Hepatic stellate cell (primary cell): ENCODE results near the gene DLG2.

Experiments used
- DNase-seq: peaks from one replicate; pipeline ENCODE4 v3.0.0; 2011; ENCODE audit warnings: low spot score

Gene DLG2

GRCh38 chr11:83678831-83679584 is 1948.1 kb downstream of the DLG2 start:
- no peak for DNase-seq

DNA sequence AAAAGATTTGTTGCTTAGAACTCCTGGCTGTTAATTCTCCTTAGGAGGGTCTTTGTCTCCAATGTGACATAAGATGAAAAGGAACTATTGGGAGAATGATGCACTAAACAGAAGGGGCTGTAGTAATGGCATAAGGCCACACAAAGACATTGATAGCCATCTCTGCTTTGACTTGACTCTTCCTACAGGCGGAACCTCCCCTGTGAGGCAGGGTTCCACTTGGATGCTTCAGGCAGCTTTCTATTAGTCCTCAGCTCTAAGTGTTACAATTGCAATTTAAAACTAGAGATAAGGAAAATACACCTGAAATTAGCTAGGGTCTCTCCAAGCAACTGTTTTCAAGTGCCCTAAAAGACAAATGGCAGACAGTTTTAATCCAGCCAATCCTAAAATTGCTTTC is 1949.4 kb downstream of the DLG2 start:
- DNase-seq, result no peak

DNA sequence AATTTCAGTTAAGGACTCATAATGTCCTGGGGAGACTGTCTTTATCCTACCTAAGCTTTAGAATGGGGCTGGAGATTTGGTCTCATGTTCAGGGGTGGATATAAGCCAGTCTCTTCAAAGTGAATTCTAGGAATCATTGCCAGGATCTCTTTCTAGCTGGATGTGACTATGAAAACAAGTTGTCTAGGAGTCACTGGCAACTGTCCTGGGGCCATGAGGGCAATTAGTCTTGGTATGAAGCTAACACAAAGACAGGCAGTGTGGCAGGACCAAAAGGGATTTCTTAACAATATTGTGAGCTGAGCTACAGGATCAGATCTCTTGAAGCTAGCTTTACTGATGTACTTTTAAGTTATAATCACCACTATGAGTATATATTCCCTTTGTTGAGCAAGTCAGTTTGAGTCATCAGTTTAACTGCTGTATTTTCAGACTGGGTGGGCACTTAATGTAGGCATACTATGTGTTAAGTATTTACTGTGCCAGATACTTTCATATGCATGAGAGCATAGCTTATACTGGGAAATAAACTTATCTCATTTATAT is 1951.0 kb downstream of the DLG2 start:
- no peak for DNase-seq

- no peak for DNase-seq
Observed at GRCh38 chr11:83674102-83674896, 1952.8 kb downstream of the DLG2 start.

DNA sequence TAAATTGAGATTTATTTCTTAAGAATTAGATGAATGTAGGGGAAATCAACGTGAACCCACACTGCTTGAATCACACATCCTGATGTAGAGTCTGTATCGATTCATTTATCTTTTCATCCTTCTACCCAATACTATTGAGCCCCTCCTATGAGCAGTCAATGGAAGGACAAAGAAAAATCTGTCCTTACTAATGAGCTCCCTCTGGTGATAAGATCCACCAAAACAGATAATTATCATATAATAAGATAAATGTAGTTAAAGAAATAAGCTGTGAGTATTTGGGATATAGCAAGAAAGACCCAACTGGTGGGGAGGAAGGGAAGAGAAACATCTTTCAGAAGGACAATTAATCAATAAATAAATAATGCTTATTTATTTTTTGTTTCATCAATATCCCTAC is 1955.9 kb downstream of the DLG2 start:
- DNase-seq, result no peak

DNA sequence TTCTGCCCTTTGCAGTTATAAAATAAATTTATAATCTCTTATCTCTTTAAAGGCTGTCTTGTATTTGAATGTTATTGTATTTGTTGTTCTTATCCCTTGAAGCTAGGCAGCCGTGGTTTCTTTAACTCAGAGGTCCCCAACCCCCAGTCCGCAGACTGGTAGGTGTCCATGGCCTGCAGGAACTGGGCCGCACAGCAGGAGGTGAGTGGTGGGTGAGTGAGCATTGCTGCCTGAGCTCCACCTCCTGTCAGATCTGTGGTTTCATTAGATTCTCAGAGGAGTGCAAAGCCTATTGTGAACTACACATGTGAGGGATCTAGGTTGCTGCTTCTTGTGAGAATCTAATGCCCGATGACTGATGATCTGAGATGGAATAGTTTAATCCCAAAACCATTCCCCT is 1961.0 kb downstream of the DLG2 start:
- no peak for DNase-seq

DNA sequence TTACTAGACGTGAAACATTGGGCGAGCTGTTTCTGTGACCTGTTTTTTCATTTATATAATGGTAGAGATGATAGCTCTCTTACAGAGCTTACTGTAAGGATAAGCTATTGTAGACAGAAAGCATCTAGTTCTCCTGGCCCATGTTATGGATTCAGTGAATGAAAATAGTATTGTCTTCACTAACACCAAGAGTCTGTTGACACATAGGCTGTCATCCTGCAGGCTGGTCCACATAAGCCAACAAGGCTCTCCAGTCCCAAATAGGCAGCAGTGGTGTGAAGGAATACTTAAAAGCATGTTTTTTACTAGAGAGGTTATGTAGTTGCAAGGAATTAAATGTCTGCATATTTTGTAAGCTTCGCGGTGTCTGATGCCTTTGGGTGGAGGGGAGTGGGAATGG is 1963.2 kb downstream of the DLG2 start:
- no peak for DNase-seq

GRCh38 chr11:83663446-83663845 is 1963.7 kb downstream of the DLG2 start:
- DNase-seq, result no peak

GRCh38 chr11:83662494-83662893 is 1964.7 kb downstream of the DLG2 start:
- no peak for DNase-seq

- no peak for DNase-seq
Observed at GRCh38 chr11:83661491-83662350, 1965.4 kb downstream of the DLG2 start.

GRCh38 chr11:83659466-83659865 is 1967.7 kb downstream of the DLG2 start:
- no peak for DNase-seq

DNA sequence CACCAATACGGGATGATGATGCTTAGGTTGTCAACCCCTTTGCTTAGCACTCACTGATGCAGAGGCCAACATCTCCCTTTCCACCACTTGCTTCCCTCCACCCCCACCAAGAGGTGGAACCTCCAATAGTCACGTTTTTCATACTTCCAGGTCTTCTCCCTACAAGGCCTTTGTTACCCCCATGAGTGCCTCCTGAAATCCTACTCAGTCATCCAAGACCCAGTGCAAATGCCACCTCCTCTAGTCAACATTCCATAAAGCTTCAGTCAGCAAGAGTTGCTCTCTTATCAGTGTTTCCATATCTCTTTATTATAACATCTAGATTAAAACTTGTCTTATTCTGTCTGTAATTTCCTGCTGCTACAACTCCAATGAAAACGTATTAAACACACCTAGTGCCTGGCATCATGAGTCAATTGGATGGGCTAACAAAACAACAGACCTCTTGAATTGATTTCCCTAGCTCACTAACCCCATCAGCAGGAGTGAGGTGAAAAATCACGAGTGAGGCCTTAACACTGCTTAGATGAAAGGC is 1970.3 kb downstream of the DLG2 start:
- no peak for DNase-seq

- DNase-seq, result no peak
Observed at GRCh38 chr11:83655976-83656375, 1971.2 kb downstream of the DLG2 start.

GRCh38 chr11:83649528-83649855 is 1977.7 kb downstream of the DLG2 start:
- DNase-seq, result no peak

DNA sequence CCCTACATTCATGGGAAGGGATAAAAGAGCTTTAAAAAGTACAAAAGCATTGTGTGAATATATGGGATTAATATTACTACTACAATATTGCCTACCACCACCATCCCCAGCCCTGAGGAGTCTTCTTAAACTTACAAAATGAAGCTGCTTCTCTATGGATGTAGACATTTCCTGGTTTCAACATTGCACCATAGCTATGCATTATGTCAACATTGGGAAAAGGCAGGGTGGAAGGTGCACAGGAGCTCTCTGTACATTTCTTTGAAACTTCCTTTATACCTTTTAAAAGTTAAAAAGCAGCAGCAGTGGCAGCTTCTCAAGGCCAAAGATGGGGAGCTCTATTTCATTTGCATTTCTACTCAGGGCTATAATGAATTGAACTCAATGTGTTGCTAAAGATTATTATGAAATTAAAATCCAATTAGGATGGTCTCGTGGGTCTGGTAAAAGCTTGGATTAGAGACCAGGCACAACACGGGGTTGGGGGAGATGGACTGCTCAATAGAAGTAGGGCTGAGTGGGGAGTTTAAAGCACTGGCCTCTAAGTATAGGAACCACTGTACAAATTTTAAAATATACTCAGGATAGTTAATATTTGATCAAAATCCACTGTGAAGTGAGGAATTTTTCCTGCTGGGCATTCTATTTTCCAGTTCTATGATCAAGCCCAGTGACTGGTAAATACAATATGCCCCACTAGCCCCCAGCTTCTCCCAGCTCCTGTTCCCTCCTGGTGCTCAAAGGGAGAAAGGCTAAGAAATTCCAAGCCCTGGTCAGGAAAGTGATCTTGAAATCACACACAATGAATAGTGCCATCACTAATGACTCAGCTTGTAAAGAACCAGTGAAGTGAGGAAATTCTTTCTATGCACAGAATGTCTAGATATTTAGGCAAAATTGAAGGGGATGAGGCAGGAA is 1978.3 kb downstream of the DLG2 start:
- no peak for DNase-seq

DNA sequence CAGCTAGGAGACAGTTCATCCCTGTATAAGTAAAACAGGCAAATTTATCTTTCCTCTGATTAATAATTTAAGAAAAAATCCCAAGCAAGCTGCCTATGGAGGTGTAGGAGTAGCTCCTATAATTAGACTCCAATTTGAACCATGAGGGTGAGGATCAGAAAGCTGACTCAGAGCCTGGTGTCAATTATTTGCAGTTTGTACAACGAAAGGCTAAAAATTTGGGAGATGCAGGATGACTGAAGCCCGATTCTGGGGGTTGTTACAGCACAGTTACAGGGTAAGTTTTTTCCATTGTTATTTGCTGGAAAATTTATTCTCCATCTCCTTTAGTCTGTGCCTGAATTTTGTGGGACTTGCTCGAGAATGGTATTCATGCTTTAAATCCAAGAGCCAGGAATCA is 1981.6 kb downstream of the DLG2 start:
- DNase-seq, result no peak

DNA sequence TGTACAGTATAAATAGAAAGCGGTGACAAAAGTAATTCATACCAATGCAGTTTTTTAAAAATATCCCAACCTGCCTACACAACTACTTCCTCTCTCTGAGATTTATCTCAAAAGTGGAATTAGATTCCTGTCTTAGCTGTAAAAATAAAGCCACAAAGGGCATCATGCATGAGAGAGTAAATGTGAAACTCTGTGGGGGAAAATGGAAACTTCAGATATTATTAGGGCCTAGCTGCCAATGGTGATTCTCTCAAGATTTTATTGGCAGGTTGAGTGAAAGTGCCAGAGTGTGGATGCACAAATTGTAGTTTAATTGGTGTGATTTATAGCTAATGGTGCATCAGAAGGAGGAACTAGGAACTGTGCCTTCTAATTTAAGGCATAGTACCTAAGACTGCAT is 1984.0 kb downstream of the DLG2 start:
- DNase-seq, result no peak

DNA sequence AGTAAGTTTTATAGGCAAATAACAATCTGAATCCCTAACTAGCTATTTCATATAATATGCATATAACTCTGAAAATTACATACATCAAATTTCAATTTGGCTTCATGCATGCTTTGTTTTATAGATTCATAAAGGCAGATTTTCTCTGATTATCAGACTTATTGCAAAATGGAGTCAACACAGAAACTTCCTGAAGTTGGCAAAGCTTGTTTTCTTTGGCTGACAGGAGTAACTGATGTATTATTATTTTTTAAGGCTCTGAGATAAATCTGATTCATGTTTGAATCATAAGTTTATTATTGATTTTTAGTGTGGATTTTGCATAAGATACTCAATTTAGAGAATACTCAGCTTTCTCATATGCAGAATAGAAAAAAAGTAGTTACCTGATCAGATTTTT is 1984.6 kb downstream of the DLG2 start:
- no peak for DNase-seq

GRCh38 chr11:83641511-83641910 is 1985.6 kb downstream of the DLG2 start:
- no peak for DNase-seq

DNA sequence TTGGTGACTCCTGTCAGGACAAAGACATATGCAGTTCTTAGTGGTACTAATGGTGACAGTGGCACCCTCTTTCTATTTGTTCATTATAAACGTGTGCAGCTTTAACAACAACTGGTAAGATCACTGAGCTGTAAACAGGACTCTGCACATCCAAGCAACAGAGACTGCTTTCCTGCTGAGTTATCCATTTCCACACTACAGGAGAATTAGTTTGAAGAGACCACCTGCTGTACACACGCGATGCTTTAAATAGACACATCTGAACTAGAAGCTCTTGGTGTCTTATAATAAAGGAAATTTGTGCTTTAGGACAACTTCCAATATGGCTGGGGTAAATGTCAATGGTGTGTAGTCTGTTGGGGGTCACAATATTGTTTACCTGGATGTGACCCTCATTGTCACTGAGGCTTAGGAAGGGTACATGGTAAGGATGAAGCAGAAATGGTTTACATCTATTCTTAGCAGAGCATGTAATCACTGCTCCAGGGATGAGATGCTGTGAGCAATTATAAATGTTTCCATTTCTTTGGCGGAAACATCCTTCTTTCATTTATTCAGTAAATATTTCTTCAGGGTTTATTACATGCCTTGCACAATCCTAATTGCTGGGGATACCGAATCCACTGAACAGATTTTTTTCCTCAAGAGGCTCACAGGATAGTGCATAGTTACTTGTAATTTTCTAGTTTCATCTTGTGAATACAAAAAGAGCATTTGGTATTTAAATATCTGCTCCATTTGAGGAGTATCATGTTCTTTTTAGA is 1987.0 kb downstream of the DLG2 start:
- DNase-seq, result no peak
